Neural progenitor cell (in vitro differentiated cells): Measurements from ENCODE around the gene TMEM126B.

Experiments
- EZH2 ChIP-seq: fragments of 200-600 bp; sonication (generic); IDR thresholded peaks from 2 replicates; pipeline ENCODE4 v1.6.1; 2017; ENCODE audit warnings: antibody characterized with exemption, mild to moderate bottlenecking, moderate library complexity
- TF ChIP-seq, protein P1 (sequence below): fragments of 200-600 bp; sonication (generic); IDR thresholded peaks from 2 replicates; pipeline ENCODE4 v1.5.1; 2017; ENCODE audit warnings: antibody characterized with exemption, mild to moderate bottlenecking

DNA sequence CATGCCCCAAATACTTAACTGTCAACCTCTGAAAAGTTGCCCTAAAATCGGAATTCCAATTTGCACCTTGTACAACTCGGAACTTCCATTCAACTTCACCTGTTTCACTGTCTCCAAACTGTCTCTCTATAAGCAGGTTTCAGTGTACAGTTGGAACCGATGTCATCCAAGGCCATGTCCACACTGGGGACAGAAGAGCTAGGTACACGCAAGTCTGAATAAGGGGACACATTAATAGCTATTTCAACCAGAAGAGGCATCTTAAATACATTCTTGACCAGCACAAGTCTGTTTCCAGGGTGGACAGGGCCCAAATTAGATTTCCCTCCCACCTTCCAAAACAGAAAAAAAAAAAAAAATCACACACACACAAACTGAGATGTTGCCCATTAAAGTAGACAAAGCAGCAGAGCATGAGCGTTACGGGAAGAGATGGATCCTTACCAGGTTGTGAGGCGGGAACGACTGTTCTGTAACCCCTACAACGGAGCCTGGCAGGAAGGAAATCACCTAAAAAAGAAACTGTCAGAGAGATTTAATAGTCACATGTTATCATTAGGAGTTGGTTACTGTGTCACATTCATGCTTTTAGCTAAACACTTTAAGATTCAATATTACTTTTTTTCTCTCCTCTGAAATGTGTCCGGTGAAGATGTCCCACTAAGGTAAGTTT lies 34.8 kb downstream of the TMEM126B start:
- TF ChIP-seq, protein P1, sequence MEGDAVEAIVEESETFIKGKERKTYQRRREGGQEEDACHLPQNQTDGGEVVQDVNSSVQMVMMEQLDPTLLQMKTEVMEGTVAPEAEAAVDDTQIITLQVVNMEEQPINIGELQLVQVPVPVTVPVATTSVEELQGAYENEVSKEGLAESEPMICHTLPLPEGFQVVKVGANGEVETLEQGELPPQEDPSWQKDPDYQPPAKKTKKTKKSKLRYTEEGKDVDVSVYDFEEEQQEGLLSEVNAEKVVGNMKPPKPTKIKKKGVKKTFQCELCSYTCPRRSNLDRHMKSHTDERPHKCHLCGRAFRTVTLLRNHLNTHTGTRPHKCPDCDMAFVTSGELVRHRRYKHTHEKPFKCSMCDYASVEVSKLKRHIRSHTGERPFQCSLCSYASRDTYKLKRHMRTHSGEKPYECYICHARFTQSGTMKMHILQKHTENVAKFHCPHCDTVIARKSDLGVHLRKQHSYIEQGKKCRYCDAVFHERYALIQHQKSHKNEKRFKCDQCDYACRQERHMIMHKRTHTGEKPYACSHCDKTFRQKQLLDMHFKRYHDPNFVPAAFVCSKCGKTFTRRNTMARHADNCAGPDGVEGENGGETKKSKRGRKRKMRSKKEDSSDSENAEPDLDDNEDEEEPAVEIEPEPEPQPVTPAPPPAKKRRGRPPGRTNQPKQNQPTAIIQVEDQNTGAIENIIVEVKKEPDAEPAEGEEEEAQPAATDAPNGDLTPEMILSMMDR = no peak
- no peak for TF ChIP-seq EZH2
